ENCODE results near the gene CDH4. TPM values are rescaled to one million over a fixed set of nuclear protein-coding genes. Genes with fewer than 3 reads are reported as not detected.
A peak's percentile ranks its signal among the peaks of the same experiment; 100 is the strongest.

CDH4 gene
- total and polyA plus RNA-seq, 4 experiments from 2014 or later: 0.39 to 1.1 (median 0.41) TPM; not detected in 1

DNA sequence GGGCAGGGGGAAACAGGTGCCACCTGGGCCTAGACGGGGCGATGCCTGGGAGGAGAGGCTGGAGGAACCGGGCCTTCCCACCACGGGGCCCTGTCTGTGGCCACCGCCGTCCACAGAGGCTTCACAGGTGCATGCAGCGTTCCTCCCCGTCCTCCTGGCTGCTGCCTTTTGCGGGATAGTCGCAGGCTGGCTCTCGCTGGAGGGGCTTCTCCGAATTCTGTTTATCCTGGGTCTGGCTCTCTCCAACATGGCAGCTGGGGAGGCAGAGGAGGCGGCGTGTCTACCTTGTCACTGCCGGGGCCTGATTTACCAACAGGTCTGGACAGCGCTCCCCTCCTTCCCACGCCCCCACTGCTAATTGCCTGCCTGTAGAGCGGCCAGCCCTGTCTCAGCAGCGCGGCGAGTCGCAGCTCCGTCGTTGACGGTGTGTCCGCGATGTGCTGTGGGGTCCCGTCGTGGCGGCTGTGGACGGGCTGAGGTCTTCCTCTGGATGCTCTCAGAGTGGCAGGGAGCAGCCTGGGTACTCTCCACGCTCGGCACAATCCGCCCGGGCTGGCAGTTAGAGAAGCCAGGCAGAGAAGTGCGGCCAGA is 550.8 kb downstream of the CDH4 start:
- Histone ChIP-seq H3K27me3 (ENCODE audit: insufficient read depth, low read length) (no peaks in the 10 kb centered on the region), H3K36me3 (ENCODE audit: insufficient read depth, low read length) (no peaks in the 10 kb centered on the region), H3K27ac (ENCODE audit: low read depth, low read length) (no peak overlapping the region), H3K4me1 (ENCODE audit: insufficient read depth, low read length) (no peaks in the 10 kb centered on the region), H3K4me3 (ENCODE audit: low read length in 2 of 2) (no peak overlapping the region), H3K9me3 (ENCODE audit: control insufficient read depth in 1 of 2, low read length in 2 of 2) (no peaks in the 10 kb centered on the region)
- no peaks in the 10 kb centered on the region for H3K36me3 Mint-ChIP-seq
- peaks cover 0 to 11% (median 1%) of the 10 kb centered on the region in 4 donors for H3K4me1 Mint-ChIP-seq
- ChIA-PET CTCF (ENCODE audit: partially characterized antibody) (no interaction called here), POLR2A (ENCODE audit: partially characterized antibody) (no interaction called here)
- H3K4me3 Mint-ChIP-seq: no peak overlapping the region
- peaks cover 0 to 7% of the 10 kb centered on the region in 2 donors for H3K27me3 Mint-ChIP-seq
- no peak overlapping the region for H3K27ac Mint-ChIP-seq
- DNase-seq: no peak
- H3K9me3 Mint-ChIP-seq: no peaks in the 10 kb centered on the region
- intact Hi-C loops (cut with micrococcal nuclease): no loop called here

GRCh38 chr20:61803416-61803914 is 551.4 kb downstream of the CDH4 start:
- Histone ChIP-seq H3K4me3 (ENCODE audit: low read length in 2 of 2) (no peak overlapping the region), H3K27ac (ENCODE audit: low read depth, low read length) (no peak overlapping the region), H3K27me3 (ENCODE audit: insufficient read depth, low read length) (no peaks in the 10 kb centered on the region), H3K4me1 (ENCODE audit: insufficient read depth, low read length) (no peaks in the 10 kb centered on the region), H3K9me3 (ENCODE audit: control insufficient read depth in 1 of 2, low read length in 2 of 2) (no peaks in the 10 kb centered on the region), H3K36me3 (ENCODE audit: insufficient read depth, low read length) (no peaks in the 10 kb centered on the region)
- POLR2A ChIA-PET (ENCODE audit: partially characterized antibody): no interaction called here
- Mint-ChIP-seq H3K9me3 (no peaks in the 10 kb centered on the region), H3K27me3 (peaks cover 0 to 7% of the 10 kb centered on the region in 2 donors), H3K4me3 (peak overlapping the region in 3 of 8 donors; percentile 20 to 57 (median 48)), H3K4me1 (peaks cover 0 to 11% (median 1%) of the 10 kb centered on the region in 4 donors), H3K36me3 (no peaks in the 10 kb centered on the region), H3K27ac (no peak overlapping the region)
- CTCF ChIA-PET (ENCODE audit: partially characterized antibody): no interaction called here
- intact Hi-C loops (cut with micrococcal nuclease): no loop called here
- no peak for DNase-seq

GRCh38 chr20:61803915-61804751 is 552.1 kb downstream of the CDH4 start:
- H3K4me3 ChIP-seq (ENCODE audit: low read length in 2 of 2): no peak overlapping the region
- H3K27ac ChIP-seq (ENCODE audit: low read depth, low read length): no peak overlapping the region
- CTCF ChIA-PET (ENCODE audit: partially characterized antibody): no interaction called here
- H3K27me3 Mint-ChIP-seq: peaks cover 0 to 7% of the 10 kb centered on the region in 2 donors
- H3K4me1 Mint-ChIP-seq: peaks cover 0 to 11% (median 1%) of the 10 kb centered on the region in 4 donors
- peak overlapping the region in 3 of 8 donors; percentile 20 to 57 (median 48) for H3K4me3 Mint-ChIP-seq
- H3K9me3 Mint-ChIP-seq: no peaks in the 10 kb centered on the region
- no peaks in the 10 kb centered on the region for H3K27me3 ChIP-seq (ENCODE audit: insufficient read depth, low read length)
- peak overlapping the region in 1 of 7 donors; percentile 30 for H3K27ac Mint-ChIP-seq
- intact Hi-C loops (cut with micrococcal nuclease): no loop called here
- H3K9me3 ChIP-seq (ENCODE audit: control insufficient read depth in 1 of 2, low read length in 2 of 2): no peaks in the 10 kb centered on the region
- H3K36me3 ChIP-seq (ENCODE audit: insufficient read depth, low read length): no peaks in the 10 kb centered on the region
- DNase-seq: no peak
- POLR2A ChIA-PET (ENCODE audit: partially characterized antibody): no interaction called here
- H3K36me3 Mint-ChIP-seq: no peaks in the 10 kb centered on the region
- H3K4me1 ChIP-seq (ENCODE audit: insufficient read depth, low read length): no peaks in the 10 kb centered on the region

GRCh38 chr20:61804752-61805295 is 552.8 kb downstream of the CDH4 start:
- H3K4me3 ChIP-seq (ENCODE audit: low read length in 2 of 2): no peak overlapping the region
- H3K9me3 ChIP-seq (ENCODE audit: control insufficient read depth in 1 of 2, low read length in 2 of 2): no peaks in the 10 kb centered on the region
- no peak for DNase-seq
- H3K27me3 Mint-ChIP-seq: peaks cover 0 to 7% of the 10 kb centered on the region in 2 donors
- H3K4me3 Mint-ChIP-seq: no peak overlapping the region
- no peak overlapping the region for H3K27ac Mint-ChIP-seq
- no peaks in the 10 kb centered on the region for H3K27me3 ChIP-seq (ENCODE audit: insufficient read depth, low read length)
- H3K4me1 ChIP-seq (ENCODE audit: insufficient read depth, low read length): no peaks in the 10 kb centered on the region
- intact Hi-C loops (cut with micrococcal nuclease): no loop called here
- H3K9me3 Mint-ChIP-seq: no peaks in the 10 kb centered on the region
- H3K4me1 Mint-ChIP-seq: peaks cover 0 to 11% (median 1%) of the 10 kb centered on the region in 4 donors
- H3K36me3 ChIP-seq (ENCODE audit: insufficient read depth, low read length): no peaks in the 10 kb centered on the region
- H3K36me3 Mint-ChIP-seq: no peaks in the 10 kb centered on the region
- ChIA-PET CTCF (ENCODE audit: partially characterized antibody) (no interaction called here), POLR2A (ENCODE audit: partially characterized antibody) (no interaction called here)
- no peak overlapping the region for H3K27ac ChIP-seq (ENCODE audit: low read depth, low read length)

- H3K4me3 Mint-ChIP-seq: no peak overlapping the region
- no peaks in the 10 kb centered on the region for H3K9me3 ChIP-seq (ENCODE audit: control insufficient read depth in 1 of 2, low read length in 2 of 2)
- intact Hi-C loops (cut with micrococcal nuclease): no loop called here
- no peaks in the 10 kb centered on the region for H3K27me3 ChIP-seq (ENCODE audit: insufficient read depth, low read length)
- DNase-seq: no peak
- peaks cover 0 to 11% (median 1%) of the 10 kb centered on the region in 4 donors for H3K4me1 Mint-ChIP-seq
- H3K36me3 ChIP-seq (ENCODE audit: insufficient read depth, low read length): no peaks in the 10 kb centered on the region
- H3K27ac Mint-ChIP-seq: no peak overlapping the region
- H3K27ac ChIP-seq (ENCODE audit: low read depth, low read length): no peak overlapping the region
- H3K4me3 ChIP-seq (ENCODE audit: low read length in 2 of 2): no peak overlapping the region
- no peaks in the 10 kb centered on the region for H3K9me3 Mint-ChIP-seq
- CTCF ChIA-PET (ENCODE audit: partially characterized antibody): no interaction called here
- H3K36me3 Mint-ChIP-seq: no peaks in the 10 kb centered on the region
- POLR2A ChIA-PET (ENCODE audit: partially characterized antibody): no interaction called here
- H3K27me3 Mint-ChIP-seq: peaks cover 0 to 7% of the 10 kb centered on the region in 2 donors
- H3K4me1 ChIP-seq (ENCODE audit: insufficient read depth, low read length): no peaks in the 10 kb centered on the region
These were observed 553.3 kb downstream of the CDH4 start for GRCh38 chr20:61805365-61805764.

DNA sequence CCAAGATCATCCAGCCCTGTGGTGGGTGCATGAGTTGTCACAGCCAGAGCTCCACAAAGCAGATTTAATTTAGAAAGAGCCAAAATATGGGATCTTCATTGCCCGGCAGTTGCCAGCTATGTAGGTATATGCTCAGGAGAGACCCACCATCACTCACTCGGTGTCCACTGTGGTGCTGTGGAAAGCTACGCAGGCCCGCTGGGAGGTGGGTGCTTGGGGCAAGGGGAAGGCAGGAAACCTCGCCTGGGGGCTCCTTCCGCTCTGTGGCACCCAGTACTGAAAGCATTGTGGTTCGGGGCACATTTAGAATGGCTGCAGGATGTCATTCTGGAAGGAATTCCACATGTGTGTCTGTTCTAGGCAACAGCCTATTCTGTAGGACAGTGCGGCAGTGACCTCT is 553.7 kb downstream of the CDH4 start:
- intact Hi-C loops (cut with micrococcal nuclease): no loop called here
- Histone ChIP-seq H3K9me3 (ENCODE audit: control insufficient read depth in 1 of 2, low read length in 2 of 2) (no peaks in the 10 kb centered on the region), H3K27me3 (ENCODE audit: insufficient read depth, low read length) (no peaks in the 10 kb centered on the region), H3K27ac (ENCODE audit: low read depth, low read length) (no peak overlapping the region), H3K36me3 (ENCODE audit: insufficient read depth, low read length) (no peaks in the 10 kb centered on the region), H3K4me3 (ENCODE audit: low read length in 2 of 2) (no peak overlapping the region), H3K4me1 (ENCODE audit: insufficient read depth, low read length) (no peaks in the 10 kb centered on the region)
- Mint-ChIP-seq H3K9me3 (no peaks in the 10 kb centered on the region), H3K4me1 (peaks cover 0 to 11% (median 1%) of the 10 kb centered on the region in 4 donors), H3K36me3 (no peaks in the 10 kb centered on the region), H3K4me3 (peak overlapping the region in 1 of 8 donors; percentile 26), H3K27me3 (peaks cover 0 to 7% of the 10 kb centered on the region in 2 donors), H3K27ac (no peak overlapping the region)
- POLR2A ChIA-PET (ENCODE audit: partially characterized antibody): no interaction called here
- CTCF ChIA-PET (ENCODE audit: partially characterized antibody): no interaction called here
- no peak for DNase-seq

GRCh38 chr20:61806314-61806713 is 554.3 kb downstream of the CDH4 start:
- no peak for DNase-seq
- Mint-ChIP-seq H3K4me1 (peaks cover 0 to 11% (median 1%) of the 10 kb centered on the region in 4 donors), H3K4me3 (no peak overlapping the region), H3K27ac (no peak overlapping the region), H3K9me3 (no peaks in the 10 kb centered on the region), H3K36me3 (no peaks in the 10 kb centered on the region), H3K27me3 (peaks cover 0 to 7% of the 10 kb centered on the region in 2 donors)
- Histone ChIP-seq H3K9me3 (ENCODE audit: control insufficient read depth in 1 of 2, low read length in 2 of 2) (no peaks in the 10 kb centered on the region), H3K4me3 (ENCODE audit: low read length in 2 of 2) (no peak overlapping the region), H3K4me1 (ENCODE audit: insufficient read depth, low read length) (no peaks in the 10 kb centered on the region), H3K27ac (ENCODE audit: low read depth, low read length) (no peak overlapping the region), H3K36me3 (ENCODE audit: insufficient read depth, low read length) (no peaks in the 10 kb centered on the region), H3K27me3 (ENCODE audit: insufficient read depth, low read length) (no peaks in the 10 kb centered on the region)
- ChIA-PET POLR2A (ENCODE audit: partially characterized antibody) (no interaction called here), CTCF (ENCODE audit: partially characterized antibody) (no interaction called here)
- intact Hi-C loops (cut with micrococcal nuclease): no loop called here
